Inflammatory macrophage (primary cell): ENCODE results near the gene OR6T1.

Experiments
- DNase-seq, 2 donors: peaks; one replicate each; pipeline ENCODE4 v3.0.0-alpha.2; 2020 to 2022
- total RNA-seq, 18 experiments: gene quantifications; one replicate each; lab custom pipeline; 2026; ENCODE audit warnings: mixed read lengths in 6 of 18, inconsistent platforms in 2 of 18; lab: John Stamatoyannopoulos, UW

OR6T1 gene
- total RNA-seq, result 0 reads per million in 18 experiments

- no peak for DNase-seq
These were observed at the start of gene OR6T1 for GRCh38 chr11:123943738-123944137. OR6T1 (minus strand) TSS chr11:123943838; CDS start chr11:123943838, 0 bp downstream.

GRCh38 chr11:123979311-123979710, 35.7 kb upstream of the OR6T1 start:
- DNase-seq, result no peak

- no peak for DNase-seq
These were observed 34.2 kb upstream of the OR6T1 start, which contains the start of gene OR10S1 for GRCh38 chr11:123977731-123978347. OR10S1 (minus strand) TSS chr11:123977781; CDS start chr11:123977664, 117 bp downstream.

GRCh38 chr11:123976770-123977560, 33.3 kb upstream of the OR6T1 start:
- no peak for DNase-seq

- no peak for DNase-seq
These were observed 30.2 kb upstream of the OR6T1 start for GRCh38 chr11:123973816-123974215.

GRCh38 chr11:123956752-123957151, 13.1 kb upstream of the OR6T1 start:
- DNase-seq, result no peak

GRCh38 chr11:123945132-123945531, 1.5 kb upstream of the OR6T1 start:
- no peak for DNase-seq

GRCh38 chr11:123942413-123942812, 1.2 kb downstream of the OR6T1 start:
- DNase-seq, result no peak

GRCh38 chr11:123939317-123939716, 4.3 kb downstream of the OR6T1 start, which contains the start of gene OR4D5:
OR4D5 (plus strand) TSS chr11:123939617; CDS start chr11:123939617, 0 bp downstream.
- no peak for DNase-seq

GRCh38 chr11:123924027-123924426, 19.6 kb downstream of the OR6T1 start:
- DNase-seq, result no peak

- DNase-seq, result no peak
These were observed 22.7 kb downstream of the OR6T1 start for GRCh38 chr11:123920943-123921342.

GRCh38 chr11:123905826-123906225, 37.8 kb downstream of the OR6T1 start:
- DNase-seq, result no peak

GRCh38 chr11:123904932-123905331, 38.7 kb downstream of the OR6T1 start:
- DNase-seq, result no peak

- DNase-seq, result no peak
These were observed 39.7 kb downstream of the OR6T1 start for GRCh38 chr11:123903932-123904331.

- no peak for DNase-seq
These were observed 41.8 kb downstream of the OR6T1 start, which contains the start of gene OR8D4 for GRCh38 chr11:123901867-123902266. OR8D4 (plus strand) TSS chr11:123902167; CDS start chr11:123906432, 4,265 bp downstream.

GRCh38 chr11:123899792-123900191, 43.8 kb downstream of the OR6T1 start:
- no peak for DNase-seq
